NCI-H146 (cell line): ENCODE measurements around the gene FAF2.

Source experiments
- DNase-seq: peaks from one replicate; lab custom pipeline; 2025; lab: John Stamatoyannopoulos, UW

Gene FAF2

GRCh38 chr5:176530983-176531901, 83.1 kb downstream of the FAF2 start:
- no peak for DNase-seq

DNA sequence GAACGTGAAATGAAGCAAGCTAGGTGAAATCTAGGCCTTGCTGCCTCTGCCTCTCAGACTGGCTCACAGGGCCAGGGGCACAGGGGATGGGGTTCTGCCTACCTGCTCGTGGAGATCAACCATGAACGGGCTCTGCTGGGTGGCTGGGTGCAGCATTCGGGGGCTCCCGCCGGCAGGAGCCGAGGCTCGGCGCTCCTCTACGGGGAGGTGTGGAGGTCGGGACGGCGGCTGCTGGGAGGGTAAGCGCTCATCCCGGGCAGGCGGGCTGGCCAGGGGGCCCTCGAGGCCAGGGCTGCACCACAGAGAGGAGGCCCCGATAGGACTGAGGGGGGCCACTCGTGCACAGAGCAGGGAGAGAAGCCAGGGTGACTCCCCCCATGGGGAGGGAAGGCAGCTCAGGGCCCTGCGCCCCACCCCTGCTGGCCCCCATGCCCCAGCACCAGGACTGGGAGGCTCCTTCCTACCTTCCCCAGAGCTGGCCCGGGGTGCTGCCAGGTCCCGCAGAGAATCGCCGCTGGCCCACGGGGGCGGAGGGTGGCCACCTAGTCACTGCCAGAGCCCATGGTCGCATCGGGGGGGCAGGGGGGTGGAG, 83.8 kb downstream of the FAF2 start:
- DNase-seq = no peak

GRCh38 chr5:176532795-176533194, 84.6 kb downstream of the FAF2 start:
- DNase-seq = no peak

GRCh38 chr5:176533390-176533789, 85.2 kb downstream of the FAF2 start:
- DNase-seq = no peak

GRCh38 chr5:176533894-176534611, 85.9 kb downstream of the FAF2 start:
- DNase-seq = no peak

DNA sequence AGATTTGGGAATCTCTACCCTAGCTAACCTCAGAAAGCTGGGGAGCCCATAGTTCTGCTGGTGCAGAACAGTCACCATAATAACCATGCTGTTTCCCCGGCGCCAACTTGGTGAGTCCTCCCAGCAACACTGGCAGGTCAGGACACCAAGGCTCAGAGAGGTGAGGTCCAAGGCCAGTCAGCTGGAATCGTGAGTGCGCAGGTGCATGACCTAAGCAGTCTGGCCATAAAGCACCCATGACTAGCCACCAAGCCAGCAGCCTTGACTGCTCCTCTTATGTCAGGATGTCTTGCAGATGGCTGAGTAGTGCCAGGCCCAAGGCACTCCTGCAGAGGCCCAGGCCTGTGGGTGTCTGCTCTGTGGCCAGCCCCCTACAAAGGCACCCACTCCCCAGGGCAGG, 86.5 kb downstream of the FAF2 start:
- no peak for DNase-seq

DNA sequence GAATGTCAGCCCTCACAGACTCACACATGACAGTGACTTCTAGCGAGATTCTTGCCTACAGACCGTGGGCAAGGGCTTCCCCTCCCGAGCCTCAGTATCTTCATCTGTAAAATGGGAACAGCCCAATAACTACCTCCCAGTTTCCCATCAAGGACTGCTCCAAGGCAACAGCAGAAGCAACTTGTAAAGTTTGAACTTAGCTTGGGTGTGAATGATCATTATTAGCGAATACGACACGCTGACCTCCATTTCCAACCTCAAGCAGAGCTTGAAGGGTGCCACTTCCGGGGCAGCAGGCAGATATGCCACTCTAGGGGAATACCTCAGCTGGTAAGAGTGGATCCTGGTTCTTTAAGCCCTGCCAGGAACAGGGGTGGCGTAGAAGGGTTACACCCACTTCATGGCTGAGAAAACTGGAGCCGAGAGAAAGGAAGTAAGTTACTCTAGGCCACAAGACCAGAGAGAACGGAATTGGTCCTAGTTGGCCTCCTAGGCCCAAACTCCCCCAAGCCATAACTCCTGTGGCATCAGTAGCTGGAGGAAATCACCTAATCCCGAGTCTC, 87.0 kb downstream of the FAF2 start:
- DNase-seq = no peak

GRCh38 chr5:176535664-176536131, 87.5 kb downstream of the FAF2 start:
- DNase-seq = peak; percentile 13

DNA sequence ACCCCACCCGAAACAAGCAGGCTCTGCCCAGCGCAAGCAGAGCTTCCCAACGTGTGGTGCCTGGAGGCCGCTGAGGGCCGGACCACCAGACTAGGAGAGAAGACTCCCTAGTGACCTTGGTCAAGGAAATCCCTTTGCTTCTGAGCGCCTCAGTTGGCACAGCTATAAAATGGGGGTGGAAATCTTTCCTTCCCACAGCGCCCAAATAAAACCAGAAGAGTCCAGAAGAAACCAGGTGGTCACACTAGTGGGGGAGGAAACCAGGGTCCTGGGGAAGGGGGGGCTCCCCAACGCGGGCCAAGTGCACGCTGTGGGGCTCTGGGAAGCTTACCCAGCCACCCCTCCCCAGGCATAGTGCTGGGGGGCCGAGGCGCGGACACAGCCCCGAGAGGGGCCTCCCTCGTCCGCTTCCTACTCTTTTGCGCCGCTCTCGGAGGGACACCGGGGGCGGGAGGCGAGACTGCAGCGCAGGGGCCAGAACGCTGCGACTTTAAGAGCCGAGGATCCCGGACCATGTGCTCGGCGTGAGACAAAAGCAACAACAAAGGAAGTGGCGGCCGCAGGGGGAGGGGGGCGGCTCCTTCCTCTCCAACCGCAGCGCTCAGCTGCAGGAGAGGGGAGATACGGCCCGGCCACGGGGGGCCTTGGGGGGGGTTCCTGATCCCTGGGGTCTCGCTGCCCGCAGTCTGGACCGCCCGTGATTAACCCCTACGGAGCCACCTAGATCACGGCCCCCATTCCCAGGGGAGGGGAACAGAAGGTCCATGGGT, 88.1 kb downstream of the FAF2 start:
- peak; percentile 80 for DNase-seq

DNA sequence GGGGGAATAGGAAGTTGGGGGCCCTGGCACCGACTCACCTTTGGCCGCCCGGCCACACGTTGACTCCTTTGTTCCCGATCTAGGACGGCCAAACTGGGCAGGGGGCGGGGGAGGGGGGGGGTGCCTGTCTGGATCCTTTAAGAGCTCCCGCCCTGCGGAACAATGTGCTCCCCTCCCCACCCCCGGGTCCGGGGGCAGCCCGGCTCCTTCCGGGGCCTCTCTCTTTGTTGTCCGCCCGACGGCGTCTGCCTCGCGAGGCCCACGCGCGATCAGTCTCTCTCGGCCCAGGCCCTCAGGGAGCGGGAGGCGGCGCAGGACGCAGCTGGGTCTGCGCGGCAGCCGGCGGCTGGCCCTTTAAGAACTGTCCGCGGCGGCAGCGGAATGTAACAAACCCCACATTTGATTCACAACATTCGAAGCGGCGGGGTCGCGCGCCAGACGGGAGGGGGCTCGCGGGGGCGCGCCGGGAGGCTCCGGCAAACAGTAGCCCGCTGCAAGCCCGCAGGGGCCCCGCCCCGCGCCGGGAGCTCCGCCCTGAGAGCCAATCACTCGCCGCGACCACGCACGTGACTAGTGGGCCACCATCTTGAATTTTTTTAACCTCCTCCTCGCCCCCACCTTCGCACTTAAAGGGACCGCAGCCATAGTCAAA, 88.8 kb downstream of the FAF2 start, which contains the start of gene RNF44:
RNF44 (minus strand) TSS at position 501 of the 652 bp plus-strand sequence. CDS start 4,930 bp downstream, outside the sequence.
- peak; percentile 94 for DNase-seq

DNA sequence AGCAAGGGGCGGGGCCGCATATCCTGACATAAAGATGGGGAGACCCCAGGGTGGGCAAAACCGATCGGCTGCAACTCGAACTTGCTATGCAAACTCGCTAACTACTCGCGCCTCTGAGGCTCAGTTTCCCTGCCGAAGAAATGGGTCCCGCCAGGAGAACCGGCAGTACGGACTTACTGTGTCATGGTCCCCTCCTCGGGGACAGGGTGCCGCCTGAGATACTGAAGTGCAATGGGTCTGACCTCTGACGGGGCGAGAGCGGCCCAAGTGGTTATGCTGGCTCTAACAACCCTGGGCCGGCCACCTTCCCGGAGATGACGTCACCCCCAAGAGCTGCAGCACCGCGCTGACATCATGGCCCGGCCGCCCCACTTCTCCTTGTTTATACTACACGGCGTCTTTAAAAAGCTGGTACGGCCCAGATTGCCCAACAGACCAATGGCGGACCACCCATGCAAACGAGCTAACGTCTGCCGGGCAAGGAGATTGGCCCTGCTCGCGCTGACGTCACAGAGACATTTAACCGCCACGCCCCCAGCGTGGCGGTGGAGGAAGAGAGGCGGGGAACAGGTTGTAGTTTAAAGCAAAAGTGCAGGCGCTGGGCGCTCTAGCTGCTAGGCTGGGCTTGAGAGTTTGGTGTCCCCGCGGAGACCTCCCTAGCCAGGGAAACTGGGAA, 89.5 kb downstream of the FAF2 start:
- DNase-seq = peak; percentile 97

- DNase-seq = no peak
Measured at GRCh38 chr5:176538230-176538988, 90.2 kb downstream of the FAF2 start.

- DNase-seq = no peak
Measured at GRCh38 chr5:176538989-176539384, 90.8 kb downstream of the FAF2 start.

- DNase-seq = no peak
Measured at GRCh38 chr5:176540476-176540899, 92.3 kb downstream of the FAF2 start.

GRCh38 chr5:176540956-176541337, 92.8 kb downstream of the FAF2 start:
- no peak for DNase-seq

DNA sequence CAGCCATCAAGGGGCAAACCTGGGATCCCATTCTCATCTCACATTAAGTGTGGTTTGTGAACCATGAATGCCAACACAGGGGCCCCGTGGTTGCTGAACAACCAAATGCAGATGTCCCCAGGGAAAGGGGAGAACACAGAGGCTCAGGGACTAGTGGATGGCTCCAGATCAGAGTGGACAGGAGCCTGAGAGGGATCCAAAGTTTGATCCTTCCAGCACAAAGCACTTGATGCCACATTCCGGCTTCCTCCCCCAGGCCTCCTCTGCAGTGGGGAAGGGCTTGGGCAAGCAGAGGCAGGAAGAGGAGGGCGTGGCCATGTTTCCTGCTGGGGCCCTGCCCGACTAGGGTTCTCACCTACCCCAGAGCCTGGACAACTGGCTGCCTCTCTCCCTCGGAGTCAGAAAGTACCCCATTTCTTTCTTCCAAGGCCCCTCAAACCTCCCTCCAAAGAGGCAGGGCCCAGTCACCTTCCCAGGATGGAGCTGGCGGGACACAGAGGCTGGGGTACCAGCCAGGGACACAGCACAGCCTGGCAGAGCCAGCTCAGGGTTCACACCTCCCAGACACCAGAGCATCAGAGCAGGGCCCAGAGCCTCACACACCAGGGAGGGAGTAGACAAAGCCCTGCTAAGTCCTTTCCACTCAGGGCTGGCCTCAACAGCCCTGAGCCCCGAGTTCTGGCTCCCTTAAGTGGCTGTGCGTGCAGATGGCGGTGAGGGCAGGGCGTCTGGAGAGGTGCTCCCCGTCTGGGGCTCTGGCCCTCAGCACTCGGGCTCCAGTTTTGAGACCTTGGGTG, 93.4 kb downstream of the FAF2 start:
- peak; percentile 52 for DNase-seq

DNA sequence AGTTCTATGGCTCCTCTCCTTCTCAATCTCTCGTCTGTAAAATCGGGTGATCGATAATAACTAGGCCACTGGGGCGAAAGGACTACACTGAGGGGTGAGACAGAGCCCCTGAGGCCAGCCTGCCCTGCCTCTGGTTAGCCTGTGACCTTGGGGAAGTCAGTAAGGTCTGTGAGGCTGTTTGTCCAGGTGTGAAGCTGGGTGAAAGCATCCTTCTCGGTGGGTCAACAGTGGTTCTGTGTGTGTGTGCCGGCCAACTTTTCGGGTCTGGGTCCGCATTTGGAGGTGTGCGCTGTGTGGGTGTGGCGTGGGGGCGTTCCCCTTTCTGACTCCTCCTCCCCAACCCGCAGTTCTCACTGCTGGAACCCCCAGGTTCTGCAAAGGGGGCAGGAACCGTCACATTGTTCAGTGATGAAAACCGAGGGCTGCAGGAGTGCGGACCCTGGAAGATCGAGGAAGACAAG, 94.0 kb downstream of the FAF2 start:
- DNase-seq = no peak

DNA sequence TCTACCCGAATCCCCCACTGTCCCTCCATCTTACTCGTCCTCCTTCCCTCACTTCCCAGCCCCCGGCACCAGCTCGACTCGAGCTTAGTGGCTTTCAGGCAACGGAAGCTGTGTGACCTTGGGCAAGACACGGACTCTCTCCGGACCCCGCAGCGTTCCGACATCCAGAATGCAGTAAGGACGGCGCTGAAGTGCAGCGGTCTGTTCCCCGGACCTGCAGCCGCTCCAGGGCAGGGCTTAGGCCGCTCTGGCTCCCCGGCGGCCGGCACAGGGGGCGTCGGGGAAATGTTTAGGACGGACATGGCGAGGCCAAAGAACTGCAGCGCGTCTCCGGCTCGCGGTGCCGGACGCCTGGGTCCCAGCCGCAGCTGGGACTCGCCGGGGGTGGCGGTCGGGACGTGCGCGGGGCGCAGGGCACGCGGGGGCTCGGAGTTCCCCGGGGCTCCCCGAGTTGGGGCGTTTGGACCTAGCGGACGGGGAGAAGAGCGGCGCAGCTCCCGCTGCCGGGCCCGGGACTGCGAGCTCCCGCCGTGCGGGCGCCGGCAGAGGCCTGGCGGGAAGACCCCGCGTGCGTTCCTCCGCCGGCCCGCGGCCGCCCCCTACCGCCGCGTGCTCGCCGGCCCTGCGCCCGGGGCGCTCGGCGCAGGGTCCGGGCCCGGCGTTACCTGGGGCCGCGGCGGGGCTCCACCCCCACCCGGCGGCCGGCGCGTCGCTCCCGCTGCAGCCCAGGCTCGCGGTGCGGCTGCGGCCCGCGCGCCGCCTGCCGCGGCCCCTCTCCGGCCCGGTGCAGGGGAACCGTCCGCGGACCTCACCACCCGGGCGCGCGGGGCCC, 94.6 kb downstream of the FAF2 start:
- DNase-seq = peak; percentile 46
